Measurements from ENCODE around the gene CTCFL.

Gene CTCFL

DNA sequence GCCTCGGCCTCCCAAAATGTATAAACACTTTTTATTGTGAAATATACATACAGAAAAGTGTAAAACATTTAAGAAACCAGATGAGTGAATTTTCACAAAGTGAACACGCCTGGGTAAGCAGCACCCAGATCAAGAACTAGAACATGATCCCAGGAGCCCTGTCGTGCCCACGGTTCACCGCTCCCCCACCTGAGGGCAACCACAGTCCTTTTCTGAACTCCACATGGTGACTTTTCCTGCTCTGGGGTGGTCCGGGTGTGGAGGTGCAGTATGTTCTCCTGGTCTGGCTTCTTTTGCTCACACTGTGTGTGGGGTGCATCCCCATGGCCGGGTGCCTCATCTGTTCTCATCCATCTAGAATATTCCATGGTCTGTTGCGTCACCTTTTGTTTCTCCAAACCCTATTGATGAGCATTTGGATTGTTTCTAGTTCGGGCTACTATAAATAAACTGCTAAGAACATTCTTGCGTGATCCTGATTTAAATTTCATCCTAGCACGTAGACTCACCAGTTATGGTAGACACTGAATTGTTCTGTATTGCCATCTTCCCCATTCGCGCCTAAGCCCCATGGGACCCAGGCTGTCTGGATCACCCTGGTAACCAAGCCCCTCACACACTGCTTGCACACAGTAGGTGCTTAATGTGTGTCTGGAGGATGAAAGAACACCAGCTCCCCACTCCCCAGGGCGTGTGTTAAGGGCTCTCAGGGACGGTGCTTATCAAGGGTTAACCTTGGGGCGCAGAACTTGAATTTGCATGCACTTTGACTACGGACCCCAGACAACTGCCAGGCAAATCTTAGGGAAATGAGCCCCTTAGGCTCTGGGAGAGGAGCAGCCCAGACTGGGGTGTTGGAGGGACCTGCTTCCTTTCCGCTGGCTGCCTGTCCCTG is 56.2 kb downstream of the CTCFL start:
- no peak for DNase-seq (ENCODE audit: low read depth in 2 of 3, low spot score in 2 of 3)

DNA sequence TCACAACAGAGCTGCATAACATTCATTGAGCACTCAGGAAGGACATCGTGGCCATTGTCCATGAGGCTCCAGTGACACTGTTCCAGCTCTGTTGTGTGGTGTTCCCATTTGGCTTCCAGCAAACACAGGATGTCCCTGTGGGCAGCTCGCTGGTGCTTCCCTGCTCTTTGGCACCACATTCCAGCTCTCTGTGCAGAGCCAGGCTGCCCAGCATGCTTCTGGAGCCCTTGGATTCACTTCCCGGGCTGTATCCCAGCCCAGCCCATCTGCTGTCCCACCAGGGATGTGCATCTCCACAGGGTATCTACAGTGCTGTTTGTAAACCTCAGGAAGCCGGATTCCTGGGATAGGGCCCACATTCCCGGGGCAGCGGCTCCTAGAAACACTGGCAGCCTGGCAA is 57.2 kb downstream of the CTCFL start:
- DNase-seq (ENCODE audit: low read depth in 2 of 3, low spot score in 2 of 3) = no peak

GRCh38 chr20:57465943-57466342 is 59.0 kb downstream of the CTCFL start:
- no peak for DNase-seq (ENCODE audit: low read depth in 2 of 3, low spot score in 2 of 3)

- no peak for DNase-seq (ENCODE audit: low read depth in 2 of 3, low spot score in 2 of 3)
Measured at GRCh38 chr20:57465486-57465885, 59.5 kb downstream of the CTCFL start.

DNA sequence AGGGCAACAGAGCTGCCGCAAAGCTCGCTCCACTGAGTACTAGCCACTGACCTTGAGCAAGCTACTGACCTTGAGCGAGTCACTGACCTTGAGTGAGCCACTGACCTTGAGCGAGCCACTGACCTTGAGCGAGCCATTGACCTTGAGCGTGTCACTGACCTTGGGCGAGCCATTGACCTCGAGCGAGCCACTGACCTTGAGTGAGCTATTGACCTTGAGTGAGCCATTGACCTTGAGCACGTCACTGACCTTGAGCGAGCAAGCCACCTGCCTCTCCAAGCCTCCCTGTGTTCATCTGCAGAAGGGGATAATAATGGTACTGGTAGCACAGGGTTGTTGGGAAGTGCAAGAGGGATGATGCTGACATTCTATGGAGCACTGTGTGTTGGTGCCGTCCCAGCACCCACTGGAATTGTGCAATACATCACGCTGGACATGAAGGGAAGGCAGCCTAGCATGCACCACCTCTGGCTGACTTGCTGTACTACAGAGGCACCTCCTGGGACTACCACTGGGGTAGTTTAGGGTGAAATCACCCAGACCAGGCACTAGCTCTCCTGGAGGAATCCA is 60.2 kb downstream of the CTCFL start:
- DNase-seq (ENCODE audit: low read depth in 2 of 3, low spot score in 2 of 3) = no peak

DNA sequence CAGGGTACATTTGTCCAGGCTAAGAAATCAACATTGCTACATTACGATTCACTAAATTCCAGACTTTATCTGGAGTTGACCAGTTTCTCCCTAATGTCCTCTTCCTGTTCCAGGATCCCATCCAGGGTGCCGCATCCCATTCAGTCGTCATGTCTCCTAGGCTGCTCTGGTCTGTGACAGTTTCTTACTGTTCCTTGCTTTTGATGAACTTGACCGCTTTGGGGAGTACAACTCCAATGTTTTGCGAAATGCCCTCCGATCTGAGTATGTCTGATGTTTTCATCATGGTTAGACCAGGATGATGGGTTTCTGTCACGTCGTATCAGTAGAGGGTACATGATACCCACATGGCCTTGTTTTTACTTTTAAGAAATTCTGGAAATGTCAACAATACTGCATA is 62.2 kb downstream of the CTCFL start:
- no peak for DNase-seq (ENCODE audit: low read depth in 2 of 3, low spot score in 2 of 3)

- DNase-seq (ENCODE audit: low read depth in 2 of 3, low spot score in 2 of 3) = no peak
Measured at GRCh38 chr20:57461726-57462125, 63.2 kb downstream of the CTCFL start.

GRCh38 chr20:57460781-57461465 is 64.0 kb downstream of the CTCFL start:
- DNase-seq (ENCODE audit: low read depth in 2 of 3, low spot score in 2 of 3) = no peak

GRCh38 chr20:57459897-57460296 is 65.0 kb downstream of the CTCFL start:
- no peak for DNase-seq (ENCODE audit: low read depth in 2 of 3, low spot score in 2 of 3)

DNA sequence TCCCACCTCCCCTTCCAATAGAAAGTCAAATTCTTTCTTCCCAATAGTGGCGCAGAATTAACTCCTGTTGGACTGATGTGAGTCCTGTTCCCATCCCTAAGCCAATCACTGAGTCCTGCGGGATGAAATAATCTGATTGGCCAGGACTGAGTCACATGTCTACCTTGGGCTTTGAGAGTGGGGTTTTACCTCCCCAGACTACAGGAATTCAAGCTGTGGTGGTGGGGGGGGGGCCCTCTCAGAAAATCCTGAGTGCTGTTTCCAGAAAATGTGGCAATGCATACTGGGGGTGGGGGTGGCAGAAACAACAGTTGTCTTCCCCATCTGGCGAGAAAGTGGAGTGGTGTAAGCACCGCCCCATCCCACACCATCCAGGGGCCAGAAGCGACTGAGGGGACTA is 65.7 kb downstream of the CTCFL start:
- DNase-seq (ENCODE audit: low read depth in 2 of 3, low spot score in 2 of 3) = no peak

- DNase-seq (ENCODE audit: low read depth in 2 of 3, low spot score in 2 of 3) = no peak
Measured at GRCh38 chr20:57458400-57459160, 66.4 kb downstream of the CTCFL start.

DNA sequence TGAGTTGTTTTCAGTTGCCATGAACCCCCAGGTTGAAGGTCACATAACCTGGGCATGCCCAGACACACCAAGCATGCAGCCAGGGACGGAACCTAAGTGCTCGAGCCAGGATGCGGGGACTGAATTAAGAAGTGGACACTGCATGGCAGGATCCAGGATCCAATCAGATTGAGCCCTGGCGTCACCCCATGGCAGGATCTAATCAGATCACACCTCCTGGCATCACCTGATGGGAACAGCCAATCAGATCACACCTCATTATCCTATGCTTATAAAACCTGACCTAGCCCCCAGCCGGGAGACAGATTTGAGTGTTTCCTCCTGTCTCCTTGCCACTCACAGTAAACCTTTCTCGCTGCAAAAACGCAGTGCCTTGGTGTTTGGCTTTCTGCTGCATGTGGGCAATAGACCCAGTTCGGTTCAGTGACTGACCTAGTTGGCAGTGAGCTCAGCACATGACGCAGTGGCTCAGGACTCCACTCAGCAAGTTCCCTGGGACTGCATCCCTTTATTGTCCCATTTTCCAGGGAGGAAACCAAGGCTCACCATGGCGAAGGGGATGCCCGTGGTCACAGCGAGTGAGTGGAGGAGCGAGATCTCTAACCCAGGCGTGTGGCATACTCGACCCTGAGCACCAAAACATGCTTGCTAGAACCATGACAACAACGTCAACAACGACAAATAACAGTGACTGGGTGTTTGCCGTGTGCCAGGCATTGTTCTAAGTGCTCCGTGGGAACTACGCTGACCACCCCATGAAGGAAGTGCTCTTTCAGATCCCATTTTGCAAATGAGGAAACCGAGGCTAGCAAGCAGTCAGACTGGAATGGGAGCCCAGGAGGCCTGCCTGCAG is 67.5 kb downstream of the CTCFL start:
- DNase-seq (ENCODE audit: low read depth in 2 of 3, low spot score in 2 of 3) = no peak

GRCh38 chr20:57456116-57456515 is 68.8 kb downstream of the CTCFL start:
- no peak for DNase-seq (ENCODE audit: low read depth in 2 of 3, low spot score in 2 of 3)

- DNase-seq (ENCODE audit: low read depth in 2 of 3, low spot score in 2 of 3) = no peak
Measured at GRCh38 chr20:57455386-57455785, 69.6 kb downstream of the CTCFL start.

GRCh38 chr20:57451795-57452661 is 72.9 kb downstream of the CTCFL start:
- DNase-seq (ENCODE audit: low read depth in 2 of 3, low spot score in 2 of 3) = no peak

GRCh38 chr20:57451431-57451794 is 73.5 kb downstream of the CTCFL start:
- no peak for DNase-seq (ENCODE audit: low read depth in 2 of 3, low spot score in 2 of 3)

- no peak for DNase-seq (ENCODE audit: low read depth in 2 of 3, low spot score in 2 of 3)
Measured at GRCh38 chr20:57450931-57451330, 74.0 kb downstream of the CTCFL start.

DNA sequence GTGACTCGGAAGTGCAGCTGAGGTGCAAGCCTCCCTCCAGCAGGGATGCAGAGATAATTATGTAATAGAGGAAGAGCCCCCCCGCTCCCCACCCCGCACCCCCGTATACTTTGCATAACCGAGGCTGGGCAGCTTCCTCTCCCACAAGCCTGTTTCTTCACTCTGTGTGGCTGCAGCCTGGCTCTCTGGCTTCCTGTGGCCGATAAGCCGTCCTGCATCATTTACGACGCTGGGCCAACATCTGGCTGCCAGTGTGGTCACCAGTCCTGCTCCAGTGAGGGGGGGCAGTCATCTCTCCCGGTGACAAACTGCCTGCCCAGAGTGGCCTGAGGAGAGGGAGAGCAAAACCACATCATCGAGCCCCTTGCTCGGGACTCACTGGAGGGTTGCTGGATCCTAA is 74.5 kb downstream of the CTCFL start:
- DNase-seq (ENCODE audit: low read depth in 2 of 3, low spot score in 2 of 3) = no peak

Data from activated CD8-positive, alpha-beta memory T cell treated with anti-CD3 and anti-CD28 coated beads for 48 hours (primary cell).